NCI-H446 (cell line): ENCODE results near the gene NUP210L.
"Not testable (repeated sequence)": the region's sequence is repeated elsewhere in the genome, so short reads cannot be mapped to it uniquely, and the experiment has no call there.

Experiments
- DNase-seq, 2 experiments: peaks; one replicate each; lab custom pipeline; 2025; lab: John Stamatoyannopoulos, UW

NUP210L gene

GRCh38 chr1:154097873-154098272, 57.0 kb downstream of the NUP210L start:
- DNase-seq = no peak

- no peak for DNase-seq
Measured at GRCh38 chr1:154095456-154096060, 59.3 kb downstream of the NUP210L start.

- DNase-seq = no peak
Measured at GRCh38 chr1:154094411-154094810, 60.5 kb downstream of the NUP210L start.

GRCh38 chr1:154093699-154094098, 61.2 kb downstream of the NUP210L start:
- DNase-seq = no peak

GRCh38 chr1:154091706-154092105, 63.2 kb downstream of the NUP210L start:
- DNase-seq = no peak

- DNase-seq = no peak
Measured at GRCh38 chr1:154087574-154087973, 67.3 kb downstream of the NUP210L start.

- not testable (repeated sequence) for DNase-seq
Measured at GRCh38 chr1:154083057-154083456, 71.8 kb downstream of the NUP210L start.

GRCh38 chr1:154081386-154082126, 73.3 kb downstream of the NUP210L start:
- no peak for DNase-seq

- no peak for DNase-seq
Measured at GRCh38 chr1:154076413-154076812, 78.5 kb downstream of the NUP210L start.

- DNase-seq = no peak
Measured at GRCh38 chr1:154075746-154076145, 79.1 kb downstream of the NUP210L start.

- no peak for DNase-seq
Measured at GRCh38 chr1:154062309-154062708, 92.6 kb downstream of the NUP210L start.

- not testable (repeated sequence) for DNase-seq
Measured at GRCh38 chr1:154047436-154047835, 107.4 kb downstream of the NUP210L start.

- DNase-seq = not testable (repeated sequence)
Measured at GRCh38 chr1:154033697-154034096, 121.2 kb downstream of the NUP210L start.

- DNase-seq = no peak
Measured at GRCh38 chr1:154019940-154020339, 134.9 kb downstream of the NUP210L start.

- DNase-seq = no peak
Measured at GRCh38 chr1:154019269-154019668, 135.6 kb downstream of the NUP210L start.

GRCh38 chr1:154014154-154014907, 140.5 kb downstream of the NUP210L start:
- no peak for DNase-seq

- not testable (repeated sequence) for DNase-seq
Measured at GRCh38 chr1:154012543-154012942, 142.3 kb downstream of the NUP210L start.

GRCh38 chr1:154012129-154012528, 142.7 kb downstream of the NUP210L start:
- DNase-seq = no peak

GRCh38 chr1:154006136-154006535, 148.7 kb downstream of the NUP210L start:
- DNase-seq = no peak

- no peak for DNase-seq
Measured at GRCh38 chr1:154000420-154000819, 154.5 kb downstream of the NUP210L start.

- not testable (repeated sequence) for DNase-seq
Measured at GRCh38 chr1:153996882-153997281, 158.0 kb downstream of the NUP210L start.

GRCh38 chr1:153995640-153996039, 159.2 kb downstream of the NUP210L start:
- no peak for DNase-seq

- DNase-seq = no peak
Measured at GRCh38 chr1:153995202-153995601, 159.7 kb downstream of the NUP210L start.
